NCI-H82 treated with DMSO at 0.1 percent for 48 hours (cell line): ENCODE data around the gene SIAH3.

Experiments
- DNase-seq: peaks from one replicate; lab custom pipeline; 2025; ENCODE audit not compliant: unreplicated experiment; lab: John Stamatoyannopoulos, UW

Gene SIAH3

GRCh38 chr13:45863709-45864590 is 12.4 kb upstream of the SIAH3 start:
- DNase-seq: peak; percentile 29

GRCh38 chr13:45861322-45861721 is 9.8 kb upstream of the SIAH3 start:
- DNase-seq: no peak

GRCh38 chr13:45860240-45860639 is 8.7 kb upstream of the SIAH3 start:
- no peak for DNase-seq

- no peak for DNase-seq
Observed at GRCh38 chr13:45859705-45860104, 8.2 kb upstream of the SIAH3 start.

GRCh38 chr13:45852494-45852893 is 941 bp upstream of the SIAH3 start:
- no peak for DNase-seq

GRCh38 chr13:45851956-45852355 is 403 bp upstream of the SIAH3 start:
- peak; percentile 84 for DNase-seq

- DNase-seq: no peak
Observed at GRCh38 chr13:45850027-45850613, 1.4 kb downstream of the SIAH3 start.

- no peak for DNase-seq
Observed at GRCh38 chr13:45849408-45849807, 2.1 kb downstream of the SIAH3 start.

GRCh38 chr13:45847554-45848224 is 3.9 kb downstream of the SIAH3 start:
- DNase-seq: no peak

GRCh38 chr13:45846681-45847080 is 4.9 kb downstream of the SIAH3 start:
- DNase-seq: no peak

GRCh38 chr13:45838171-45838745 is 13.3 kb downstream of the SIAH3 start:
- no peak for DNase-seq

GRCh38 chr13:45837111-45837510 is 14.4 kb downstream of the SIAH3 start:
- no peak for DNase-seq

- no peak for DNase-seq
Observed at GRCh38 chr13:45834411-45834994, 17.1 kb downstream of the SIAH3 start.

- DNase-seq: no peak
Observed at GRCh38 chr13:45833663-45834375, 17.7 kb downstream of the SIAH3 start.

GRCh38 chr13:45833242-45833641 is 18.3 kb downstream of the SIAH3 start:
- no peak for DNase-seq

GRCh38 chr13:45831851-45832250 is 19.7 kb downstream of the SIAH3 start:
- DNase-seq: no peak

GRCh38 chr13:45830121-45830520 is 21.4 kb downstream of the SIAH3 start:
- DNase-seq: no peak

GRCh38 chr13:45828256-45828968 is 23.1 kb downstream of the SIAH3 start:
- no peak for DNase-seq

GRCh38 chr13:45827318-45827717 is 24.2 kb downstream of the SIAH3 start:
- DNase-seq: no peak

- no peak for DNase-seq
Observed at GRCh38 chr13:45826731-45827130, 24.8 kb downstream of the SIAH3 start.
